Mesenteric fat pad (tissue), 1 donor: ENCODE results near the gene ULK4. TPM values are rescaled to one million over a fixed set of nuclear protein-coding genes. Genes with fewer than 3 reads are reported as not detected.
A peak's percentile ranks its signal among the peaks of the same experiment; 100 is the strongest.

Experiments used
- DNase-seq: peaks from one replicate; pipeline ENCODE4 v3.0.0-alpha.2; 2020; ENCODE audit warnings: low spot score
- total RNA-seq: library from RNA; stranded (reverse); fragmentation: NEBNext Ultra II Directional; extraction: Animal tissue kit (Norgen Biotek cat#: 25700); gene quantifications from one replicate; pipeline ENCODE4 v1.2.1, GENCODE V29; 2021
- donor health status: DM: yes; HTN: yes; CAD: no.

Gene ULK4
- total RNA-seq, 1 donor from 2014 or later, result 7.9 TPM

DNA sequence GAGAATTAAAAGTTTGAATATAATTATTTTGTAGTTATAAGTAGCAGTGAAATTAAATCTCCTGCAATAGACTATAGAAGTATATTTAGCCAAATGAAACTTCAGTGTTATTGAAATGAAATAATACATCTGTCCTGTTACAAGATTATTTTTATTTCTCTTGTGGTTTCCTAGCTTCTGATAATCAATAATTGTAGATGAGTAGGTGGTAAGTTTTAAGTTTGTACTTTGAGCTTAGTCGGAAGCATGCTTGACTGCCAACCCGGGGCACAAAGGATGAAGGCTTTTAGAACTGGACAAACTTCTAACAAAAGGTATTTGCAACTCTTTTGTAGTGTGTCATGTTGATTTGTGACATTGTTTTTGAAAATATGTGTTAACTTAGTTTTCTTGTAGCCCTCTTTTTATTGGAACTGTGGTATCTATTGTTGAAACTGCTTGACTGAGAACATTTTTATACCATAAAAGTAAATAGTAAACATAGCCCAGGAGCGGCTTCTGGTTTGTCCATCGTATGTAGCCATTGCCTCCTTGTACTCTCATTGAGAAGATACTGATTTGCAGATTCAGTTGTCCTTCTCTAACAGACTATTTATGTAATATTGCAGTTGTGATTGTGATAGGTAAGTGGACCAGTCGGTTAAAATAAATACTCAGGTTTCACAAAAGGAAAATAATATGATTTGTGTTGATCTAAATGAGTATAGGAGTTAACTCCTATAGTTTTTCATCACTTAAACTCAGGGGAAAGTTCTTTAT, 759.6 kb downstream of the ULK4 start:
- no peak for DNase-seq

DNA sequence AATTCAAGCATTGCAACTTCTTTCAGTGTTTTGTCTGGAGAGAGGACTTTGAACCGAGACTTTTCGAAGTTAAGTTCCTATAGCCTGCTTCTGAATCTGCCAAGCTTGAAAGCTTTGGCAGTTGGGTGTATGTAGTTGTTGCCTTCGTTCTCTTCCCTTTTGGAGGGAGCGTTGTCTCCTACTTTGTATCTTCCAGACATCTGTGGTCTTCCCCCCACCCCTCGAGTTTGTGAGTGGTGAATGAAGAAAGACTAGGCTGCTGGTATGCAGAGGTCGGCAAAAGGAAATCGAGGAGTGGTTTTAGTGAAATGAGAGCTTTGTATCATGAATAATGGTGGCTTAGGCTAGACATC, 761.3 kb downstream of the ULK4 start:
- DNase-seq, result no peak

DNA sequence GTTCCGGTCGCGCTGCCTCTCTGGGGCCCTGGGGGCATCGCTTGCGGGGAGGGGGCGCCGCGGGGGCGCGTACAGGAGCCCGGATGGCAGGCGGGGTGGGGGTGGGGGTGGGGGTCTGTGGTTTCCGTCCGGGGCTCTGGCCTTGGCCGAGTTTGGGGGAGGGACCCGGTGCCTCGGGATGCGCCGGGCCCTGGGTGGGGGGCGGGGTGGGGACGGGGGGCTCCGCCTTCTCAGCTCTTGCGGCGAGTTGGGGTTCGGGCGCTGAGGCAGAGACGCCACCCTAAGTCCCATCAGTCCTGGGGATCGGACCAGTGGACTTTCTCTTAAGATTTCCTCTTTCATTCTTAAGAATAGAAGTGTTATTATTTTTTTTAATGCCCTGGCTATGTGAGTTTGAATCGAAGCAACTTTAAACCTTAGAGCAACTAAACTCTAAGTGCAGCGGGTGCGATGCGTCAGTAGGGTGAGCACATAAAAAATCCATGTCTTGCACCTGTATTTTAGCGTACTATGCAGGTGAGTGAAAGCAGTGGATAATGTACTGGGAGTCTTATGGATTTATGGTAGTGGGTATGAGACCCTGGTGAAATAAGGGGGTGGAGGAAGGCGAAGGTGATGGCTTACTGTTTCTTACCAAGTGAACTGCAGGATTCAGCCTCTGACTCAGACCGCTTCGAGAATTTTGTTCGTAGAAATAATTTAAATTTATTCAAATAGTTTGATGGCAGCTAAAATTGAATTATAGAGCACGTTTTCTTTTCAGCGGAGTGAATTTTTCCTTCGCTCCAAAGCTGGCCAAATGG, 761.8 kb downstream of the ULK4 start:
- DNase-seq, result no peak

DNA sequence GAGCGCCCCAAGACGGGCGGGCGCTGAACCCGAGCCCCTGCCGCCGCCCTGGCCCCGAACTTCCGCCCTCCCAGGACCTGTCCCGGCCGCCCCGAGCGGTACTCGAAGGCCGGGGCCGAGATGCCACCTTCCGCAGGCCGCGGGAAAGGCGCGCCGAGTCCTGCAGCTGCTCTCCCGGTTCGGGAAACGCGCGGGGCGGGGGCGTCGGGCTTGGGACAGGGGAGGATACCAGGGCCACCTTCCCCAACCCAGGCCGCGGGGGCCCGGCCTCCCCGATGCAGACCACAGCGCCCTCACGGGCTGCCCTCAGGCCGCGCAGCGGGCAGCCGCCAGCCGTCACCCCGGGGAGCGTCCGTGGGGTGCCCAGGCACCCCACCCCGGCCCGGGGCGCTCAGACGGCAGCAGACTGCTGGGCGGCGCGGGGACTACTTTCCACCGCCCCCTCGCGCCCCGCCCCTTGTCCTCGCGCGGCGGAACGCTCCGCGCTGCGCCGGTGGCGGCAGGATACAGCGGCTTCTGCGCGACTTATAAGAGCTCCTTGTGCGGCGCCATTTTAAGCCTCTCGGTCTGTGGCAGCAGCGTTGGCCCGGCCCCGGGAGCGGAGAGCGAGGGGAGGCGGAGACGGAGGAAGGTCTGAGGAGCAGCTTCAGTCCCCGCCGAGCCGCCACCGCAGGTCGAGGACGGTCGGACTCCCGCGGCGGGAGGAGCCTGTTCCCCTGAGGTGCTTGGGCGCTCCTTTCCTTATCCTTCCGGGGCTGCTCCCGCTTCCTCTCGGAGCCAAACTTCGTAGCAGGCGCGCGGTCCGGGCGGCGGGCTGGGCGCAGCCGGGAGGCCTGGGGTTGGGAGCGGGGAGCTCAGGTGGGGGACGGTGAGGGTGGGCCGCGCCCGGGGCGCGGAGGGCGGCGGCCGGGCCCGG, 762.7 kb downstream of the ULK4 start, which contains the start of gene CTNNB1:
CTNNB1 (plus strand) TSS at position 556 of the 916 bp plus-strand sequence. CDS start 24,564 bp downstream, outside the sequence.
- DNase-seq, result peak; percentile 98

DNA sequence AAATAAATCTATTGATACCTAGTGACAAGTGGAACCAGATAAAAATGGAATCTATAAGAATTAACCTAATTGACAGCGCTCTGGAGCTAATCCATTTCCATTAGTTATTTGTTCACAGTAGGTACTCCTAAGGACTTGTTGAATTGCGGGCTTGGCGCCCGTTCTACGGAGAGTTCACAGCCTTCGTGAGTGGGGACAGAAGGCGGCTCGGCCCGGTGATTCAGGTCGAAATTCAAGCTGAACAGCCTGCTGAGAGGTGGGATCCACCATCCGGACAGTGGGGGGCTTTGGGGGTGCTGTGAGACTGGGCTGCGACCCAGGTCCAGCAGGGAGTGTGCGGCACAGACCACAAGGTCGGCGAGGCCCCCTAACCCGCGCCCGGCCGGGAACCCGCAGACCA, 763.4 kb downstream of the ULK4 start:
- no peak for DNase-seq

DNA sequence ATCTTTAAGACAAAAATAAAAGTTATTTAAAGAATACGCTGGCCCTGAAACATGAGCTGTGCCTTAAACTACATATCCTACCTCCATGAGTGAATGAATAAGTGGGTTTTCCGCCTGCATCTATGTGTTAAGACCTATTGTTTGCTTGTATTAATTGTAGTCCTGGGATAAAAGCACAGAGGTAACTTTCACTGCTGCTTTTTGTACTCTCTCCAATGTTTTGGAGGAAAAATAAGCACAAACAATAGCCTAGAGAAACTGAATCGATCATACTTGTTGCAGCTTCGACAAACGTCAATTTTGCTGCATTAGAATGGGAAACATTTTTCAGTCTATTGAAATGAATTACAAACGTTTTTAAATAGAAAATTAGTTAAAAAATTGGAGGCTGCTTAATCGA, 763.9 kb downstream of the ULK4 start:
- DNase-seq, result no peak

Other genes starting within 250 kb of the ULK4 start
- 38.3 TPM for gene TRAK1, start 129.3 kb upstream of the ULK4 start, total RNA-seq